SU-DHL-6 (cell line): ENCODE results near the gene SCYL1.

Experiments
- H2AFZ ChIP-seq: fragments of 200-600 bp; sonication (generic); 2 replicates; pipeline ENCODE4 v1.6.1; 2014; ENCODE audit warnings: low read depth, mild to moderate bottlenecking, moderate library complexity, mixed read lengths, antibody characterized with exemption, low read length; ENCODE audit not compliant: severe bottlenecking
- H3F3A ChIP-seq: fragments of 200-600 bp; shearing (Covaris generic); 2 replicates; pipeline ENCODE4 v1.6.0; 2016; ENCODE audit warnings: antibody characterized with exemption, mild to moderate bottlenecking; ENCODE audit not compliant: insufficient read depth
- H3K27ac ChIP-seq: fragments of 200-600 bp; sonication (generic); 2 replicates; pipeline ENCODE4 v1.5.1; 2016; ENCODE audit warnings: low read depth, mild to moderate bottlenecking, low read length, moderate library complexity, mixed read lengths
- H3K27me3 ChIP-seq: fragments of 200-600 bp; sonication (generic), shearing (Covaris generic); 2 replicates; pipeline ENCODE4 v1.6.0; 2014; ENCODE audit warnings: mild to moderate bottlenecking, low read length
- H3K36me3 ChIP-seq: fragments of 200-600 bp; sonication (generic); 2 replicates; pipeline ENCODE4 v1.6.1; 2014; ENCODE audit warnings: mild to moderate bottlenecking, low read length, mixed read lengths
- H3K4me2 ChIP-seq: fragments of 300-600, 200-600 bp; shearing (Covaris generic), sonication (generic); 2 replicates; pipeline ENCODE4 v1.6.0; 2014; ENCODE audit warnings: low read length, low read depth, mild to moderate bottlenecking; ENCODE audit not compliant: poor library complexity, severe bottlenecking
- H3K4me3 ChIP-seq: fragments of 200-600 bp; sonication (generic); 2 replicates; pipeline ENCODE4 v1.5.1; 2014; ENCODE audit warnings: antibody characterized with exemption, low read length, mild to moderate bottlenecking, mixed read lengths; ENCODE audit not compliant: insufficient read depth, poor library complexity, severe bottlenecking
- H3K79me2 ChIP-seq: fragments of 200-600 bp; sonication (generic); 2 replicates; pipeline ENCODE4 v1.6.1; 2014; ENCODE audit warnings: mild to moderate bottlenecking, low read length, moderate library complexity; ENCODE audit not compliant: insufficient read depth
- H3K9ac ChIP-seq: fragments of 200-600 bp; sonication (generic); 2 replicates; pipeline ENCODE4 v1.7.0; 2014; ENCODE audit warnings: mild to moderate bottlenecking, low read length
- H3K9me2 ChIP-seq: fragments of 200-600 bp; sonication (generic); replicated peaks from 2 replicates; pipeline ENCODE4 v1.6.1; 2014; ENCODE audit warnings: low read length; ENCODE audit not compliant: insufficient read depth
- H3K9me3 ChIP-seq: fragments of 200-600 bp; sonication (generic); 2 replicates; pipeline ENCODE4 v1.6.1; 2014; ENCODE audit warnings: low read length, mixed read lengths; ENCODE audit not compliant: insufficient read depth
- H4K20me1 ChIP-seq: fragments of 200-600 bp; sonication (generic); 2 replicates; pipeline ENCODE4 v1.6.1; 2014; ENCODE audit warnings: low read depth, mild to moderate bottlenecking, antibody characterized with exemption, low read length, moderate library complexity, mixed read lengths
- EZH2phosphoT487 ChIP-seq: fragments of 200-600 bp; sonication (generic), shearing (Covaris generic); conservative IDR thresholded peaks from 2 replicates; pipeline ENCODE4 v1.6.1; 2018; ENCODE audit warnings: mild to moderate bottlenecking, antibody characterized with exemption, low read length, moderate library complexity, mixed read lengths
- TF ChIP-seq, protein P1 (sequence below): fragments of 200-600 bp; sonication (generic); IDR thresholded peaks from one replicate; pipeline ENCODE4 v1.5.1; 2017; ENCODE audit warnings: antibody characterized with exemption, mild to moderate bottlenecking, low read length, moderate library complexity; ENCODE audit not compliant: insufficient read depth, poor library complexity, severe bottlenecking

Gene SCYL1

DNA sequence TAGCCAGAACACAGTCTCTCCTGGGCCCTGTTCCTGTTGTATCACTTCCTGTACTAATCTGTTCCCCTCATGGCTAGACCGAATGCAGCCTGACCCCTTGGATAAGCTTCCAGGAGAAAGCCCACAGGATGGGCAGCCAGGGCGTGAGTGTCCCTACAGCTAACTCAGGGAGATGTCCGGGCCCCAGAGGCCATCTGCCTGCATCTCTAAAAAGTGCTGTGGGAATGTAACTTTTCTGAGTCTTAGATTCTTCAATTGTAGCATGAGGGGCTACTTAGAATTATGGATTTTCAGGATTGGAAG lies 33.8 kb upstream of the SCYL1 start:
- no peaks in the 10 kb centered on the region for H3K79me2 ChIP-seq
- no peaks in the 10 kb centered on the region for H3F3A ChIP-seq
- no peak for TF ChIP-seq EZH2phosphoT487
- TF ChIP-seq, protein P1, sequence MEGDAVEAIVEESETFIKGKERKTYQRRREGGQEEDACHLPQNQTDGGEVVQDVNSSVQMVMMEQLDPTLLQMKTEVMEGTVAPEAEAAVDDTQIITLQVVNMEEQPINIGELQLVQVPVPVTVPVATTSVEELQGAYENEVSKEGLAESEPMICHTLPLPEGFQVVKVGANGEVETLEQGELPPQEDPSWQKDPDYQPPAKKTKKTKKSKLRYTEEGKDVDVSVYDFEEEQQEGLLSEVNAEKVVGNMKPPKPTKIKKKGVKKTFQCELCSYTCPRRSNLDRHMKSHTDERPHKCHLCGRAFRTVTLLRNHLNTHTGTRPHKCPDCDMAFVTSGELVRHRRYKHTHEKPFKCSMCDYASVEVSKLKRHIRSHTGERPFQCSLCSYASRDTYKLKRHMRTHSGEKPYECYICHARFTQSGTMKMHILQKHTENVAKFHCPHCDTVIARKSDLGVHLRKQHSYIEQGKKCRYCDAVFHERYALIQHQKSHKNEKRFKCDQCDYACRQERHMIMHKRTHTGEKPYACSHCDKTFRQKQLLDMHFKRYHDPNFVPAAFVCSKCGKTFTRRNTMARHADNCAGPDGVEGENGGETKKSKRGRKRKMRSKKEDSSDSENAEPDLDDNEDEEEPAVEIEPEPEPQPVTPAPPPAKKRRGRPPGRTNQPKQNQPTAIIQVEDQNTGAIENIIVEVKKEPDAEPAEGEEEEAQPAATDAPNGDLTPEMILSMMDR: no peak
- no peaks in the 10 kb centered on the region for H4K20me1 ChIP-seq
- no peaks in the 10 kb centered on the region for H3K9me2 ChIP-seq
- H3K27me3 ChIP-seq: no peaks in the 10 kb centered on the region
- no peak overlapping the region for H3K27ac ChIP-seq
- no peaks in the 10 kb centered on the region for H3K36me3 ChIP-seq
- no peaks in the 10 kb centered on the region for H3K9me3 ChIP-seq
- no peak overlapping the region for H3K9ac ChIP-seq
- H3K4me2 ChIP-seq: no peak overlapping the region
- H3K4me3 ChIP-seq: no peak overlapping the region
- H2AFZ ChIP-seq: no peak overlapping the region

DNA sequence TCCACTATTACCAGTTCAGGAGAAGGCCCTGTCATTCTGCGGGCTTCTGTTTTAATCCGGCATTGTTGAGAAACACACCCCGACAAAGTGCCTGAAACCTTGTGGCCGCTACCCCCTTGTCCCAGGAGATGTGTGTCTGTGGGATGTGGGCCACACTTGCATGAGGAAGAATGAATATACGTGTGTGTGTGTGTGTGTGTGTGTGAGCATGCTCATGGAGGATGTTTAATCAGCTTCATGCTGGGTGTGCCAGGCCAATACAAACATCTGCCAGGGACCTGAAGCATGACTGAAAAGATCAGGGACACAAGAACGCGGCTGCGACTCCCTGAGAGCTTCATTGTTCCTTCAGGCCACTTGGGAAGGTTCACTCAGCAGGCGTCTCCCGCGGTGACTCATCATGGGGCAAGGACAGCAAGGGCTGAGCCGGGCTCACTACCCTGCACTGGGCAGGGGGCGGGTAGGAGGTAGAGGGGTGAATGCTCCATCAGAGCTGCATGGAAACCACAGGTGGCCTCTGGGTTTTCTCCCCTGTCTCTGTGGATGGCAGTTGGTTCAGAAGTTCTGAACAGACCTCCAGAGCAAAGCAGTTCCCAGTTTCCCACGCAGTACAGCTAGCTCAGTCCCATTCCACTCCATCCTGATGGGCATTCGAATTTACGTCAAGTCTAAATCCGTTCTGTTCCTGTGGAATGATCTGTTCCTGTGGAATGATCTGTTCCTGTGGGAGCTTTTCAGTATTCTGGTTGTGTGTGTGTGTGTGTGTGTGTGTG lies 33.1 kb upstream of the SCYL1 start:
- H4K20me1 ChIP-seq: no peaks in the 10 kb centered on the region
- no peak overlapping the region for H3K4me2 ChIP-seq
- H3K4me3 ChIP-seq: no peak overlapping the region
- H3K27ac ChIP-seq: no peak overlapping the region
- no peak overlapping the region for H3K9ac ChIP-seq
- H3K27me3 ChIP-seq: no peaks in the 10 kb centered on the region
- no peaks in the 10 kb centered on the region for H3K9me2 ChIP-seq
- no peaks in the 10 kb centered on the region for H3K36me3 ChIP-seq
- TF ChIP-seq EZH2phosphoT487: no peak
- TF ChIP-seq, protein P1: no peak
- no peak overlapping the region for H2AFZ ChIP-seq
- H3F3A ChIP-seq: 0 out of 2 replicates have a peak, but pooled peaks cover 5% of the 10 kb centered on the region
- H3K79me2 ChIP-seq: no peaks in the 10 kb centered on the region
- no peaks in the 10 kb centered on the region for H3K9me3 ChIP-seq

DNA sequence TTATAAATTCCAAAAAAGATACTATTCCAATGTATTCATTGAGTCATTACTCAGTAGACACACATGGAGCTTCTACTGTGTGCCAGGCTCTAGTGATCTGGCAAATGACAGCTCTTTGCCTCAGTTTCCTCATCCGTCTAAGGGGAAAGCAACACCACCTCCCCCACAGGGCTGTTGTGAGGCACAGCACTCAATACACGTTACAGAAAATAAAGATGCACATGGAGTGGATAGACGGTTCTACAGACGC lies 32.6 kb upstream of the SCYL1 start:
- H4K20me1 ChIP-seq: no peaks in the 10 kb centered on the region
- no peaks in the 10 kb centered on the region for H3K9me2 ChIP-seq
- no peaks in the 10 kb centered on the region for H3K27me3 ChIP-seq
- TF ChIP-seq EZH2phosphoT487: no peak
- TF ChIP-seq, protein P1: no peak
- H3K79me2 ChIP-seq: no peaks in the 10 kb centered on the region
- 0 out of 2 replicates have a peak, but pooled peaks cover 8% of the 10 kb centered on the region for H3F3A ChIP-seq
- H3K4me2 ChIP-seq: no peak overlapping the region
- H3K27ac ChIP-seq: no peak overlapping the region
- H3K36me3 ChIP-seq: no peaks in the 10 kb centered on the region
- no peak overlapping the region for H3K4me3 ChIP-seq
- no peak overlapping the region for H3K9ac ChIP-seq
- H3K9me3 ChIP-seq: no peaks in the 10 kb centered on the region
- H2AFZ ChIP-seq: no peak overlapping the region
